ENCODE results near the gene PANX1.
"Not testable (repeated sequence)": the region's sequence is repeated elsewhere in the genome, so short reads cannot be mapped to it uniquely, and the experiment has no call there.

PANX1 gene

GRCh38 chr11:94150704-94151685 lies 22.4 kb downstream of the PANX1 start:
- DNase-seq: no peak

GRCh38 chr11:94151903-94152677 lies 23.4 kb downstream of the PANX1 start:
- DNase-seq: no peak

GRCh38 chr11:94152678-94153065 lies 24.0 kb downstream of the PANX1 start:
- DNase-seq: no peak

- no peak for DNase-seq
Observed at GRCh38 chr11:94153320-94153719, 24.7 kb downstream of the PANX1 start.

GRCh38 chr11:94154095-94154856 lies 25.6 kb downstream of the PANX1 start:
- no peak for DNase-seq

GRCh38 chr11:94157339-94157738 lies 28.7 kb downstream of the PANX1 start:
- not testable (repeated sequence) for DNase-seq

- no peak for DNase-seq
Observed at GRCh38 chr11:94168882-94169281, 40.2 kb downstream of the PANX1 start.

GRCh38 chr11:94169516-94169915 lies 40.9 kb downstream of the PANX1 start:
- DNase-seq: no peak

GRCh38 chr11:94169930-94170545 lies 41.4 kb downstream of the PANX1 start:
- DNase-seq: no peak

GRCh38 chr11:94170953-94171352 lies 42.3 kb downstream of the PANX1 start:
- DNase-seq: no peak

GRCh38 chr11:94171693-94172440 lies 43.2 kb downstream of the PANX1 start:
- no peak for DNase-seq

GRCh38 chr11:94175535-94175934 lies 46.9 kb downstream of the PANX1 start:
- DNase-seq: no peak

- DNase-seq: no peak
Observed at GRCh38 chr11:94178331-94178730, 49.7 kb downstream of the PANX1 start.

GRCh38 chr11:94179696-94180095 lies 51.1 kb downstream of the PANX1 start:
- DNase-seq: no peak

- DNase-seq: no peak
Observed at GRCh38 chr11:94181526-94181925, 52.9 kb downstream of the PANX1 start.

GRCh38 chr11:94181943-94182342 lies 53.3 kb downstream of the PANX1 start:
- no peak for DNase-seq

GRCh38 chr11:94183251-94183885 lies 54.7 kb downstream of the PANX1 start:
- DNase-seq: no peak

GRCh38 chr11:94183886-94184264 lies 55.2 kb downstream of the PANX1 start:
- DNase-seq: no peak

- no peak for DNase-seq
Observed at GRCh38 chr11:94184362-94184761, 55.7 kb downstream of the PANX1 start.

GRCh38 chr11:94184846-94185245 lies 56.2 kb downstream of the PANX1 start:
- no peak for DNase-seq

- no peak for DNase-seq
Observed at GRCh38 chr11:94185416-94186084, 56.9 kb downstream of the PANX1 start.

All from NCI-H524 treated with DMSO at 0.1 percent for 48 hours (cell line).